T47D (cell line): Measurements from ENCODE around the gene DLX4.
A peak's percentile ranks its signal among the peaks of the same experiment; 100 is the strongest.

Experiments
- DNase-seq, 2 experiments: peaks; one replicate each; pipeline versions ENCODE4 v3.0.0 to v3.0.0-alpha.2; 2011 to 2012; ENCODE audit warnings: low read depth in 1 of 2, low spot score in 1 of 2
- JUND ChIP-seq: IDR thresholded peaks from 2 replicates; pipeline ENCODE4 v1.6.1; 2012; ENCODE audit warnings: low read depth
- in situ Hi-C: cut with HindIII; loops from 2 replicates; pipeline ENCODE4 v1.10.0; 2016; ENCODE audit warnings: low sequenced_read_pairs, low pct_unique_long_range_greater_than_20kb

The DLX4 gene

DNA sequence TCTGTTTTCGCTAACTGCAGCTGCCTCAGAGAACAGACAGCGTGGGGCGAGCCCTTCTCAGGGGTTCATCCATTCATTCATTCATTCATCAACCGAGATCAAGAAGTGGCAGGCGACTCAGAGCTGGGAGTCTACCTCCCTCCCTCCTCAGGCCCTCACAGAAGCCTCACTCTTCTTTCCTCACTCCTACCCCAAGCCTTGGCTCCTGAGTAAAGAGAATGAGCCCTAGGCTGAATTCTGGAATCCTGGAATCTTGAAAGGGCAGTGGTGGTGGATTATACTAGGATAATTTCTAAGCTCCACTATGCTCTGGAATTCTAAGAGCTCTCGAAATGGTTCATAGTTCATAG lies 28.3 kb downstream of the DLX4 start:
- DNase-seq = no peak

DNA sequence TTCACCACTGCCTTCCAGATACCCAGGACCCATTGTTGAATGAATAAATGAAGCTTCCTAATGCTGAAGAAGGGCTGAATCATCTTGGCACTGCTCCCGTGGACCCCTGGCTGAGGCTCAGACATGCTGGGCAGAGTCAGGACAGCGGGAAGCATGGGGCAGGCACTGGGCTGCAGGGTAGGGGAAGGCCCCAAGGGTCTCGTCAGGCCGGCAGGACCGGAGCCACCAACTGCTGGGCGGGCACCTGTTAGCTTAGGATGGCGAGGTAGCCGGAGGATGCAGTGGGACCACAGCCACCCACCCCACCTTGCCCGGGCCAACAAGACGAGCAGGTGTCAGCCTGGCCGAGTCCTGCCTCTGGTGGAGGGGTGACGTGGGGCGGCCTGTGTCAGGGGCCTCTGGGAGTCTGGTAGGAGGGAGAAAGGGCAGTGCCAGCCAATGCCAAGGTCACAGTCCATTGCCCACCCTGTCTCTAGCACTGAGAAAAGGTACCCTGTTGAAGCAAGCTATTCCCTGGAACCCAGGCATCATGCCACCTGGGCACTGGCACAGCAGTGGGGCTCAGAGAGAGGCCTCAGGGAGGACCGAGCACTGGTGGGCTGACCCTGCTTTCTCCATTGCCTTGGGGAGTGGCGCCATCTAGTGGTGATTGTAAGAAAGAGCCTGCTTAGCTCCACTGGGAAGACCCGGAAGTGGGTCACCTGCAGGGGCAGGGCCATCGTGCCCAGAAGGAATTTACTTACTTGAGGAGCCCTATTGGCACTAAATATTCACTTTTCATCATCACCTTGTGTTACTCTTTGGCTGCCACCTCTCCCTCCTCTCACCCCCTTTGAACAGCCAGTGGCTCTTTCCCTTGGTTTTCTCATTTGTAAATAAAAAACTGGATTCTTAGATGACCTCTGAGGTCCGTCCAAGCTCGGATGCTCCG lies 29.0 kb downstream of the DLX4 start:
- TF ChIP-seq JUND = no peak
- in situ Hi-C loops = no loop called here

More for the DNA sequence above, 28.3 kb downstream of the DLX4 start:
- in situ Hi-C loops = no loop called here
- TF ChIP-seq JUND = no peak

DNA sequence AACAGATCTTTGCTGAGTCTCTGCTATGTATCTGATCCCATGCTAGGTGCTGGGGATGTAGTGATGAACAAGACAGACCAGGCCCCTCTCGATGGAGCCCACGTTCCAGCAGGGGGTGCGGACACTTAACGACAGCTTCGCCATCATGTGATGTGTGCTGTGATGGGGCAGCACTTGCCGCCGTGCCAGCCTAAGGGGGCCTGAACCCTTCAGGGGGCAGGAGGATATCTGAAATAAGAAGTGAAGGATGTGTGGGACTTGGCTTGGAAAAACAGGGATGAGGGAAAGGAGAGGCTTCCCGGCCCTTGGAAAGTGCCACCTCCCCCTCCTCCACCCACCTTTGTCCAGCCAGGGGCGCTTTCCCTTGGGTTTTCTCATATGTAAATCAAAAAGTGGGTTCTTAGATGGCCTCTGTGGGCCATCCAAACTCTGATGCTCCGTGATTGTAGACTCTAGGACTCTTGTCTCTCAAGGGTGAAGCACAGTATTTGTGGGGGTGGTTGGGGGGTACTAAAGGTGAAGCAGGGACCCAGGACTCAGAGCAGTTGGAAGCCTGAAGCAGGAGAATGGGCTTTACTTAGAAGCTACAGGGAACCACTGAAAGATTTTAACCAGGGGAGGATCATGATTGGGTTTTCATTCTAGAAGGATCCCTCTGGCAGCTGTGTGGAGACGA lies 30.0 kb downstream of the DLX4 start:
- no peak for TF ChIP-seq JUND
- in situ Hi-C loops = no loop called here
- no peak for DNase-seq

More for the DNA sequence above, 29.0 kb downstream of the DLX4 start:
- DNase-seq = peak; percentile 79 to 95

DNA sequence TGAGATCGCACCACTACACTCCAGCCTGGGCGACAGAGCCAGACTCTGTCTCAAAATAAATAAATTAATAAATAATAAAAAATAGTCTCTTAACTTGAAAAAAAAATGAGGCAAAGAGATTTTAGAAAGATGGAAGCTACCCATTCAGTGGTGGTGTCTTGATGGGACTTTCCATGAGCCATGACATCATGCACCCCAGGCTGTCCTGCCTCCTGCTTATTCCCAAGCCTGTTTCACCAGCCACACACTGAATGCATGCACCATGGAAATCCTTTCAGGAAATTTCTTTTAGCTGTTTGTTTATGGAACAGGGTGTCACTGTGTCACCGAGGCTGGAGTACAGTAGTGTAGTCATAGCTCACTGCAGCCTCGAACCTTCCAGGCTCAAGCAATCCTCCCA lies 34.9 kb downstream of the DLX4 start:
- no peak for TF ChIP-seq JUND
- peak in 1 of 2 experiments; percentile 49 for DNase-seq
- in situ Hi-C loops = no loop called here

DNA sequence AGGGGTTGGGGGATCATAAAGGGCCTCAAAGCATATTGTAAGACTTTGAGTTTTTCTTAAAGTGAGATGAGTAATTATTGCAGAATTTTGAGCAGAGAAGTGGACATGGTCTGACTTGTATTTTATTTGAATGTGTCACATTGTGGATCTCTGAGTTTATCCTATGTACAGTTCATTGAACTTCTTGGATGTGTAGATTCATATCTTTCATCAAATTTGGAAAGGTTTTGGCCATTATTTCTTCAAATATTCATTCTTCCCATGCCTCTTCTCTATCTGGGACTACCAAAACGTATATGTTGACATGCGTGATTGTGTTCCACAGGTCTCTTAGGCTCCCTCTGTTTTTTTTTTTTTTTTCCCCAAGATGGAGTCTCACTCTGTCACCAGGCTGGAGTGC lies 40.3 kb downstream of the DLX4 start:
- no peak for TF ChIP-seq JUND
- DNase-seq = no peak
- in situ Hi-C loops = no loop called here

DNA sequence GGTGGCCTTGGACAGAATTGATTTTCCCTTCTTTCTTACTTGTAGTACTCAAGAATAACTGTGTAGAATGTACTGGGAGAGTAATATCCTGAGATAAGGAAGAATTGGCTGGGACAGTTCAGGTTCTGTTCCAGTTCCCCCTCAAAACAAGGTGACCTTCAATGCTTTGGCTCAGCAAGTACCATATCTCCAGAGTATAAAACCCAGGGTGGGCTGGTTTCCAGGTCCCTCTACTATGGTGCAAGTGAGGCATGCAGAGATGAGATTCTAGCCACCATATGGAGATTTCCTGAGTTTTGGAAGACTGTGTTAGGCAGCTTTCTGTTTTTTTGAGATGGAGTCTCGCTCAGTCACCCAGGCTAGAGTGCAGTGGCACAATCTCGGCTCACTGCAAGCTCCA lies 44.1 kb downstream of the DLX4 start:
- no peak for TF ChIP-seq JUND
- in situ Hi-C loops = no loop called here
- no peak for DNase-seq

DNA sequence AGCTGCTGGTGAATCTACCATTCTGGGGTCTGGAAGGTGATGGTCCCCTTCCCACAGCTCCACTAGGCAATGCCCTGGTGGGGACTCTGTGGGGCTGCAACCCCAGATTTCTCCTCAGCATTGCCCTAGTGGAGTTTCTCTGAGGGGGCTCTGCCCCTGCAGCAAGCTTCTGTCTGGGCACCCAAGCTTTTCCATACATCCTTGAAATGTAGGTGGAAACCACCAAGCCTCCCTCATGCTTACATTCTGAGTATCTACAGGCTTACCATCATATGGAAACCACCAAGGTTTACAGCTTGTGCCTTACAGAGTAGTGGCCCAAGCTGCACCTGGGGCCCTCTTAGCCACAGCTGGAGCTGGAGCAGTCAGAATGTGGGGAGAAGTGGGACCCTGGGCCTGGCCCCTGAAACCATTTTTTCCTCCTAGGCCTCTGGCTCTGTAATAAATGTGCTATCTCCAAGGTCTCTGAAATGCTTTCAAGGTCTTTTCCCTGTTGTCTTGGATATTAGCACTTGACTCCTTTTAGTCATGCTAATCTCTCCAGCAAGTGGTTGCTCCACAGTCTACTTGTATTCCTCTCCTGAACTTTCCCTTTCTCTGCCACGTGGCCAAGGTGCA lies 45.6 kb downstream of the DLX4 start:
- TF ChIP-seq JUND = no peak
- DNase-seq = no peak
- in situ Hi-C loops = no loop called here

DNA sequence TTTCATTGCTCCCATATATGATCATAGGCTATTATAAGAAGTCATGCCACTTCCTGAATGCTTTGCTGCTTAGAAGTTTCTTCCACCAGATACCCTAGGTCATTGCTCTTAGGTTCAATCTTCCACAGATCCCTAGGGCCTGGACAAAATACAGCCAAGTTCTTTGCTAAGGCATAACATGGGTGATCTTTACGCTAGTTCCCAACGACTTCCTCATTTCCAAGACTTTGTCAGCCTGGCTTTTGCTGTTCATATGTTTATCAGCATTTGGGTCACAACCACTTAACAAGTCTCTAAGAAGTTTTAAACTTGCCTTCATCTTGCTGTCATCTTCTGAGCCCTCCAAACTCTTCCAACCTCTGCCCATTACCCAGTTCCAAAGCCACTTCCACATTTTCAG lies 46.2 kb downstream of the DLX4 start:
- in situ Hi-C loops = no loop called here
- TF ChIP-seq JUND = no peak
- DNase-seq = no peak

DNA sequence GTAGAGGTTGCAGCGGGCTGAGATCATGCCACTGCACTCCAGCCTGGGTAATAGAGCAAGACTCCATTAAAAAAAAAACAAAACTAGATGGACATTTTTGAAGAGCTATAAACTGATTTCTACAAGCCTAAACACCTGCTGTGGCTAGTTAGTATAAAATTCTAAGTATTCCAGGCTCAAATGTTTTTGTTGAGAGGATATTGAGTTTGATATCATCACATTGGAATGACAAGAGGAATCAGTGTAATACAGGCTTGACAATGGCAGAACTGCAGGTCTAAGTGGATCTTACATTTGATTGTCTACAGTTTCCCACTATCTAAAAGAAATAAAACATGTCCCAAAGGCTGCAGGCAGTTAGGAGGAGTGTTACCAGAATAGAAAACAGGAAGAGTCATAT lies 49.9 kb downstream of the DLX4 start:
- no peak for TF ChIP-seq JUND
- no peak for DNase-seq
- in situ Hi-C loops = no loop called here

DNA sequence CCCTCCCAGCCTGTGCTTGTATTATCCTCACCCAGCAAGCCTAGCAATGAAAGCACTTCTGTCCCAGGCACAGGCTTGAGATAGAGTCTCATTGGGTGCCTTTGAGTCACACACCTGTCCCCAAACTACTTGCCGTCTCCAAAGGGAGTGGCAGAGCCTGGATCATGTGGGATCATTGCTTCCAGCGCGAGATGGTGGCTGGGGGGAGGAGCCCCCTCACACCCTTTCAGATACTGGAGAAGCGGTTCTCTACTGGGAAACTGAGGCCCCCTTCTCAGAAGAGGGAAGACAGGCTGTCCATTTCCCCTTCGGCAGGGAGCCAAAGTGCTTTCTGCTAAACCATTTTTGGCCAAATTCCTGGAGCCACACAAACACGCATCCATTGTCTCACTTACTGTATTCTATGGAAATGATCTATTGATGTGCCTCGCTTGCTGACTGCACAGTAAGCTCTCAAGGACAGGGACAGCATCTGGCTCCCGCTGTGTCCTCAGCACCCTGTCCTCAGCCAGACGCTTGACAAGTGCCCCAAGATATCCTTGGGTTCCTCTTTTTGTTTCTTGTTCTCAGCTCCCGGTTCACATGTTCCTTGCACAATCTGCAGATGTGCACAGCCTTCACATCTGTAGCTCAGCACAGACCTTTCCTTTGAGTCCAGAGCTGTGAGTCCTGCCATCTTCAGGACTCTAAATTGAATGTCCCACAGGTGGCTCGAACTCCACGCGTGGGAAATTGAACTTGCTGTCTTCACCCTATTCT lies 52.0 kb downstream of the DLX4 start:
- DNase-seq = no peak
- no peak for TF ChIP-seq JUND
- in situ Hi-C loops = no loop called here

DNA sequence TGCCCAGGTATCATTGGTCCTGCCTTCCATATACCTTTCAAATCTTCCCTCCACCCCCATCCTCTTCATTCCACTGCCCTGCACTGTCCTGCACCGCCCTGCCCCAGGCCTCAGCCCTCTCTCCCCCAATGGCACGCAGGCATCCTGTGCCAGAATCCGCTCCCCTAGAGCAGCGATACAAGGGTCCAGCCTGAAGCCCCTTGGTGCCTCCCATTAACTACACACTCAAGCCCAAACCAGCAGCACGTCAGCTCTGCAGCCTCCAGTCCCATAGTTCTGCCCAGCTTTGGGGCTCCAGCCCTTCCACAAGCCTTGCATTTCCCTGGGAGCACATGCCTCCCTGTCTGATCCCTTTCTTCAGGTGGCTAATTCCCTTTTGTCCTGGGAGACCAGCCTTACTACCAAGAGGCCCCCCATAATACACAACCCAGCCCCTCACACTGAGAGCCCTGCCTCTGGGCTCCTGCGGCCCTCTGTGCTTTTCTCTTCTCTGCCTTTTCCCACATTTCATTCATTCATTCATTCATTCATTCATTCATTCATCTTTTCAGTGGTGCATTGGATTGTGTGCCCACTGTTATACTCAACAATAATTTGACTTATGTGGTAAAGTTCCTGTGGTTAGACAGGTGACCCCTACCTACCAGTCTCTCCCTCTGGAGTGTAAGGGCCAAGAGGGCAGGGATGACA lies 52.8 kb downstream of the DLX4 start:
- in situ Hi-C loops = no loop called here
- no peak for DNase-seq
- no peak for TF ChIP-seq JUND

DNA sequence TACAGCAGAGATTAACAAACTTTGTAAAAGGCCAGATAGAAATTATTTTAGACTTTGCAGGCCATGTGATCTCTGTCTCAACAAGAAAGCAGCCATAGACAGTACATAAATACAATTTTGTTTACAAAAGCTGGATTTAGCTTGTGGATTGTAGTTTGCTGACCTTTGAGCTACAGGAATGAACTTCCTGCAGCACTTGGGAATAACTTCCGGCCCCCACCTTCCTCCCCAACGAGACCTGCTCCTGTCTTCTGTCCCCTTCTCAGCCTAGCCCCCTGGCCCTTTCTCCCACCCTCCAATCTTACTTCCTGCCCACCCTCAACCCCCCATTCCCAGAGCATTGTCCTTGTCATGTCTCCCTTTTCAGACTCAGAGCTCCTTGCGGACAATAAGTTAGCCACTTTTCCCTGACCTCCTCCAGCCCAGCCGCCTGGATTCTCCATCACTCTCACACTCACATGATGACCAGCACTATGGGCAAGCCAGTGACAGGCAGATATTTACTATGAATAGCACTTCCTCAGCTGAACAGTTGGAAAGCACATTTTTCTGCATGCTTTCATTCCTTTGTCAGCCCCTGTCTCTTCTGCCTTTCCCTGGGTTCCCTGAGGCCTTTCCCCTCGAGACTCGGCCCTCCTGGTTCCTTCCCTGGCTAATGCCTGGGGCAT lies 53.6 kb downstream of the DLX4 start:
- no peak for TF ChIP-seq JUND
- no peak for DNase-seq
- in situ Hi-C loops = no loop called here
